Esophagus muscularis mucosa (tissue), 4 donors: ENCODE measurements around the gene OSR1. TPM values are rescaled to one million over a fixed set of nuclear protein-coding genes. Genes with fewer than 3 reads are reported as not detected.

ENCODE experiments used
- DNase-seq: peaks from one replicate; pipeline ENCODE4 v3.0.0-alpha.2; 2017; ENCODE audit errors: extremely low spot score
- H3K27ac ChIP-seq, 4 donors: fragments of 200-600 bp; sonication (generic); replicated peaks in 1 of 4; 1 replicate in 3 of 4; 2 replicates in 1 of 4; pipeline ENCODE4 v1.5.1; 2016 to 2019; ENCODE audit warnings: mild to moderate bottlenecking in 1 of 4
- H3K27me3 ChIP-seq, 4 donors: fragments of 200-600 bp; sonication (generic); one replicate each; pipeline versions ENCODE4 v1.5.1 to v1.6.0; 2016 to 2019
- H3K36me3 ChIP-seq, 4 donors: fragments of 200-600 bp; sonication (generic); one replicate each; pipeline ENCODE4 v1.5.1; 2016 to 2019
- H3K4me1 ChIP-seq, 4 donors: fragments of 200-600 bp; sonication (generic); one replicate each; pipeline ENCODE4 v1.5.1; 2016 to 2019
- H3K4me3 ChIP-seq, 4 donors: fragments of 200-600 bp; sonication (generic); 1 replicate in 2 of 4; 2 replicates in 2 of 4; pipeline ENCODE4 v1.5.1; 2016 to 2019; ENCODE audit warnings: mild to moderate bottlenecking in 4 of 4, moderate library complexity in 1 of 4
- H3K9me3 ChIP-seq, 4 donors: fragments of 200-600 bp; sonication (generic); 1 replicate in 3 of 4; 2 replicates in 1 of 4; pipeline ENCODE4 v1.5.1; 2016 to 2019
- CTCF ChIP-seq, 3 experiments: fragments of 200-600 bp in 2 of 3; fragments of 450-650 bp in 1 of 3; sonication (generic) in 2 of 3; IDR thresholded peaks; one replicate each; pipeline ENCODE4 v1.5.1; 2017 to 2019; ENCODE audit warnings: antibody characterized with exemption in 3 of 3, mild to moderate bottlenecking in 2 of 3, moderate library complexity in 1 of 3
- EP300 ChIP-seq: sonication (generic); formaldehyde crosslinking; IDR thresholded peaks from one replicate; pipeline ENCODE4 v1.6.1; 2017; ENCODE audit warnings: antibody characterized with exemption
- POLR2A ChIP-seq: fragments of 450-650 bp; IDR thresholded peaks from one replicate; pipeline ENCODE4 v1.6.1; 2017; ENCODE audit warnings: antibody characterized with exemption, moderate library complexity, mild to moderate bottlenecking, low read depth
- POLR2AphosphoS5 ChIP-seq, 2 donors: sonication (generic); formaldehyde crosslinking; IDR thresholded peaks; one replicate each; pipeline ENCODE4 v1.6.1; 2017; ENCODE audit warnings: antibody characterized with exemption in 2 of 2
- WGBS: methylation state at CpG from one replicate; pipeline ENCODE4 v1.1.5; 2018; 5-methylcytosine and 5-hydroxymethylcytosine counted together
- intact Hi-C: fragments of 100-400 bp; cut with DNase I; formaldehyde crosslinking; loops from one replicate; pipeline ENCODE4 v1.15.1; 2023
- total RNA-seq, 4 donors: library from RNA; depleted of rRNA; stranded (reverse); fragments of >200 nt; gene quantifications; one replicate each; pipeline versions ENCODE4 v1.1.0 to v1.2.1, GENCODE V29; 2016

OSR1 gene
- total RNA-seq, 4 donors from 2014 or later, result 50.3 to 99.6 (median 74.7) TPM

GRCh38 chr2:19355416-19355821 is 3.0 kb downstream of the OSR1 start:
- no peak for DNase-seq
- Histone ChIP-seq H3K36me3 (peaks cover 5 to 31% (median 12%) of the 10 kb centered on the region in 4 donors), H3K27me3 (peaks cover 0 to 51% (median 0%) of the 10 kb centered on the region in 4 donors), H3K4me3 (peak overlapping the region; percentile 75 to 90 (median 84)), H3K4me1 (peaks cover 24 to 95% (median 89%) of the 10 kb centered on the region in 4 donors), H3K27ac (peak overlapping the region; percentile 87 to 94 (median 91)), H3K9me3 (no peaks in the 10 kb centered on the region)
- intact Hi-C loops, result loop anchor here (10.0 kb wide), 1 partner anchor 699 kb away; the partner anchor contains the start of gene LAPTM4A
- TF ChIP-seq POLR2A (no peak), POLR2AphosphoS5 (IDR thresholded peaks at IDR 0.05) (peak in 1 of 2 donors; percentile 38)
- WGBS, result 18% methylated on average over 17 of the region's 18 CpGs

GRCh38 chr2:19355014-19355405 is 3.4 kb downstream of the OSR1 start:
- Histone ChIP-seq H3K27ac (peak overlapping the region; percentile 87 to 94 (median 91)), H3K9me3 (no peaks in the 10 kb centered on the region), H3K36me3 (peaks cover 5 to 31% (median 13%) of the 10 kb centered on the region in 4 donors), H3K27me3 (peaks cover 0 to 55% (median 0%) of the 10 kb centered on the region in 4 donors), H3K4me3 (peak overlapping the region; percentile 75 to 90 (median 84)), H3K4me1 (peaks cover 28 to 95% (median 89%) of the 10 kb centered on the region in 4 donors)
- no peak for TF ChIP-seq POLR2A
- no peak for TF ChIP-seq POLR2AphosphoS5 (IDR thresholded peaks at IDR 0.05)
- no peak for TF ChIP-seq CTCF (IDR thresholded peaks at IDR 0.05)
- no peak for TF ChIP-seq EP300
- no peak for DNase-seq
- 22% methylated on average over 3 of the region's 3 CpGs for WGBS
- intact Hi-C loops, result loop anchor here (10.0 kb wide), 1 partner anchor 700 kb away; the partner anchor contains the start of gene LAPTM4A

GRCh38 chr2:19353721-19354050 is 4.7 kb downstream of the OSR1 start:
- Histone ChIP-seq H3K36me3 (peaks cover 5 to 31% (median 13%) of the 10 kb centered on the region in 4 donors), H3K27me3 (peaks cover 0 to 54% (median 0%) of the 10 kb centered on the region in 4 donors), H3K9me3 (no peaks in the 10 kb centered on the region), H3K27ac (peak overlapping the region; percentile 87 to 94 (median 91)), H3K4me3 (peak overlapping the region; percentile 75 to 90 (median 84)), H3K4me1 (peaks cover 26 to 91% (median 83%) of the 10 kb centered on the region in 4 donors)
- DNase-seq, result no peak
- TF ChIP-seq POLR2AphosphoS5 (IDR thresholded peaks at IDR 0.05) (no peak), POLR2A (no peak), CTCF (IDR thresholded peaks at IDR 0.05) (no peak), EP300 (no peak)
- 43% methylated on average over 11 of the region's 11 CpGs for WGBS
- intact Hi-C loops, result loop anchor here (5.0 to 10.0 kb wide), 2 partner anchors 509 to 701 kb away; partner anchors contain the start of gene LAPTM4A

- DNase-seq, result no peak
- Histone ChIP-seq H3K9me3 (no peaks in the 10 kb centered on the region), H3K36me3 (peaks cover 5 to 31% (median 13%) of the 10 kb centered on the region in 4 donors), H3K27me3 (peaks cover 0 to 52% (median 0%) of the 10 kb centered on the region in 4 donors), H3K27ac (peak overlapping the region; percentile 87 to 94 (median 91)), H3K4me1 (peaks cover 26 to 91% (median 81%) of the 10 kb centered on the region in 4 donors), H3K4me3 (peak overlapping the region; percentile 75 to 90 (median 84))
- peak in 1 of 3 experiments; percentile 25 for TF ChIP-seq CTCF (IDR thresholded peaks at IDR 0.05)
- TF ChIP-seq POLR2A, result no peak
- TF ChIP-seq EP300, result no peak
- TF ChIP-seq POLR2AphosphoS5 (IDR thresholded peaks at IDR 0.05), result no peak
- 36% methylated on average over 37 of the region's 40 CpGs for WGBS
- intact Hi-C loops, result loop anchor here (5.0 to 10.0 kb wide), 2 partner anchors 509 to 702 kb away; partner anchors contain the start of gene LAPTM4A
Observed at GRCh38 chr2:19352946-19353720, 5.3 kb downstream of the OSR1 start.
